Liver (tissue), 9 donors: ENCODE results near the gene HSD17B11. TPM values are rescaled to one million over a fixed set of nuclear protein-coding genes. Genes with fewer than 3 reads are reported as not detected.

Experiments
- DNase-seq: peaks from one replicate; pipeline ENCODE4 v3.0.0-alpha.2; 2017; ENCODE audit warnings: low spot score
- H3K27ac ChIP-seq, 2 donors: one replicate each; pipeline ENCODE4 v1.7.0; 2013; ENCODE audit warnings: inconsistent platforms in 2 of 2, low read length in 2 of 2, control low read depth in 1 of 2, low read depth in 1 of 2, mild to moderate bottlenecking in 1 of 2
- H3K27me3 ChIP-seq, 4 donors: one replicate each; pipeline versions ENCODE4 v1.6.1 to v1.7.0; 2013; ENCODE audit warnings: low read length in 3 of 4, inconsistent platforms in 1 of 4, mild to moderate bottlenecking in 1 of 4, moderate library complexity in 1 of 4; ENCODE audit not compliant: control insufficient read depth in 4 of 4, insufficient read depth in 4 of 4
- H3K36me3 ChIP-seq, 4 donors: one replicate each; pipeline versions ENCODE4 v1.6.1 to v1.7.0; 2013; ENCODE audit warnings: low read length in 3 of 4, mild to moderate bottlenecking in 3 of 4, low read depth in 1 of 4, moderate library complexity in 1 of 4; ENCODE audit not compliant: control insufficient read depth in 4 of 4, insufficient read depth in 3 of 4
- H3K4me1 ChIP-seq, 4 donors: one replicate each; pipeline versions ENCODE4 v1.6.1 to v1.7.0; 2013; ENCODE audit warnings: low read length in 3 of 4, mild to moderate bottlenecking in 3 of 4, moderate library complexity in 1 of 4; ENCODE audit not compliant: control insufficient read depth in 4 of 4, insufficient read depth in 4 of 4
- H3K4me3 ChIP-seq, 3 donors: one replicate each; pipeline versions ENCODE4 v1.6.1 to v1.7.0; 2013; ENCODE audit warnings: low read length in 3 of 3, control low read depth in 1 of 3, low read depth in 1 of 3, mild to moderate bottlenecking in 1 of 3
- H3K9ac ChIP-seq, 2 donors: one replicate each; pipeline ENCODE4 v1.7.0; 2013; ENCODE audit warnings: low read length in 2 of 2, mild to moderate bottlenecking in 2 of 2, moderate library complexity in 2 of 2, control low read depth in 1 of 2, low read depth in 1 of 2
- H3K9me3 ChIP-seq, 4 donors: one replicate each; pipeline versions ENCODE4 v1.6.1 to v1.7.0; 2013; ENCODE audit warnings: low read length in 3 of 4; ENCODE audit not compliant: control insufficient read depth in 4 of 4
- EGR1 ChIP-seq, 2 donors: IDR thresholded peaks; 2 replicates each; pipeline ENCODE4 v1.6.1; 2016 to 2018; ENCODE audit warnings: antibody characterized with exemption in 2 of 2, low read depth in 2 of 2
- FOXA1 ChIP-seq: IDR thresholded peaks from 2 replicates; pipeline ENCODE4 v1.6.1; 2016; ENCODE audit warnings: antibody characterized with exemption
- FOXA2 ChIP-seq: IDR thresholded peaks from 2 replicates; pipeline ENCODE4 v1.6.1; 2016; ENCODE audit warnings: antibody characterized with exemption
- GABPA ChIP-seq, 2 donors: IDR thresholded peaks in 1 of 2; conservative IDR thresholded peaks in 1 of 2; 2 replicates each; pipeline ENCODE4 v1.6.1; 2016; ENCODE audit warnings: antibody characterized with exemption in 2 of 2, mild to moderate bottlenecking in 1 of 2, moderate library complexity in 1 of 2
- HNF4G ChIP-seq: IDR thresholded peaks from 2 replicates; pipeline ENCODE4 v1.6.1; 2016; ENCODE audit warnings: antibody characterized with exemption
- JUND ChIP-seq, 2 donors: IDR thresholded peaks; 2 replicates each; pipeline ENCODE4 v1.6.1; 2016; ENCODE audit warnings: antibody characterized with exemption in 2 of 2
- NR2F2 ChIP-seq: IDR thresholded peaks from 2 replicates; pipeline ENCODE4 v1.6.1; 2016; ENCODE audit warnings: antibody characterized with exemption
- RAD21 ChIP-seq, 2 donors: IDR thresholded peaks; 2 replicates each; pipeline ENCODE4 v1.6.1; 2016; ENCODE audit warnings: antibody characterized with exemption in 2 of 2, mild to moderate bottlenecking in 2 of 2
- RXRA ChIP-seq, 2 donors: IDR thresholded peaks; 2 replicates each; pipeline ENCODE4 v1.6.1; 2017 to 2018; ENCODE audit warnings: antibody characterized with exemption in 2 of 2, mild to moderate bottlenecking in 1 of 2
- SP1 ChIP-seq: IDR thresholded peaks from 2 replicates; pipeline ENCODE4 v1.6.1; 2018; ENCODE audit warnings: antibody characterized with exemption, mild to moderate bottlenecking
- TAF1 ChIP-seq: conservative IDR thresholded peaks from 2 replicates; pipeline ENCODE4 v1.6.1; 2016; ENCODE audit warnings: antibody characterized with exemption, mild to moderate bottlenecking
- YY1 ChIP-seq: IDR thresholded peaks from 2 replicates; pipeline ENCODE4 v1.6.1; 2016; ENCODE audit warnings: antibody characterized with exemption, mild to moderate bottlenecking
- WGBS: extraction: QIAGEN DNeasy Blood & Tissue Kit; methylation state at CpG from one replicate; pipeline ENCODE4 v1.1.7; 2013; 5-methylcytosine and 5-hydroxymethylcytosine counted together
- polyA plus RNA-seq, 2 donors: library from polyadenylated mRNA; stranded (reverse) in 1 of 2; unstranded in 1 of 2; fragments of 200-250 nt in 1 of 2; fragments of >200 nt in 1 of 2; fragmentation: Nextera tagmentation in 1 of 2; extraction: Ambion mirVana in 1 of 2; gene quantifications; one replicate each; pipeline versions ENCODE4 v1.2.1 to v1.2.3, GENCODE V29; 2013 to 2015
- total RNA-seq, 2 donors: library from RNA; depleted of rRNA; stranded (reverse); fragments of >200 nt; gene quantifications; one replicate each; pipeline ENCODE4 v1.2.3, GENCODE V29; 2014
- TF ChIP-seq, protein P1 (sequence below): fragments of 150-350 bp; IDR thresholded peaks from 2 replicates; pipeline ENCODE4 v1.5.1; 2017; ENCODE audit warnings: improper control_type of control experiment, low read depth, low read length; ENCODE audit not compliant: missing input control
- TF ChIP-seq, protein P2 (sequence below): IDR thresholded peaks from 2 replicates; pipeline ENCODE4 v1.6.1; 2016; ENCODE audit warnings: antibody characterized with exemption
- TF ChIP-seq, protein P3 (sequence below): IDR thresholded peaks from 2 replicates; pipeline ENCODE4 v1.6.1; 2016; ENCODE audit warnings: antibody characterized with exemption
- TF ChIP-seq, protein P4 (sequence below): IDR thresholded peaks from 2 replicates; pipeline ENCODE4 v1.6.1; 2016; ENCODE audit warnings: antibody characterized with exemption
- donor health status: healthy.
- donor health status: healthy.
- donor health status: healthy.
- donor health status: healthy.
- donor health status: healthy.

Gene HSD17B11
- total and polyA plus RNA-seq, 4 donors: 94.8 to 133 (median 115) TPM

DNA sequence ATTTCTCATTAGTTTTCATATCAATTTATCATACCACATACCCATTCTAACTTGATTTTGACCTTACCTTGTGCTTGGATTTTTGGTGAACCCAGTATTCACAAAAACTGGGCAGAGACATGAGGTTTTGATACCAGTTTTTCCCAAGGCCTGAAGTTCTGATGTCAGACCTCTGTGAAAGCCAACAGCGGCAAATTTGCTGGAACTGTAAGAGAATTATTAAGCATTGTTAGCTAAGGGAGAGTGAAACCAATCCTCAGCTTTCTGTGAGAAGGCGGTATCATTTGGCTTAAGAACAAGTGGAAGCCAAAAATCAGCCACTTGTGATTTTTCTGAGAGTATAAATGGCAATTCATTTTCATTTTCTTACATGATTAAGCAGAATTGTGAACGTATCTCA is 77.2 kb downstream of the HSD17B11 start:
- H3K36me3 ChIP-seq: peaks cover 0 to 57% (median 26%) of the 10 kb centered on the region in 4 donors
- H3K9me3 ChIP-seq: no peaks in the 10 kb centered on the region
- no peak for DNase-seq
- TF ChIP-seq EGR1 (IDR thresholded peaks at IDR 0.05; ENCODE audit: low read depth in 2 of 2) (no peak), GABPA (IDR thresholded peaks at IDR 0.05 in 1 of 2, conservative IDR thresholded peaks at IDR 0.05 in 1 of 2) (no peak), NR2F2 (no peak), TAF1 (no peak), RXRA (IDR thresholded peaks at IDR 0.05) (no peak)
- TF ChIP-seq, protein P1, sequence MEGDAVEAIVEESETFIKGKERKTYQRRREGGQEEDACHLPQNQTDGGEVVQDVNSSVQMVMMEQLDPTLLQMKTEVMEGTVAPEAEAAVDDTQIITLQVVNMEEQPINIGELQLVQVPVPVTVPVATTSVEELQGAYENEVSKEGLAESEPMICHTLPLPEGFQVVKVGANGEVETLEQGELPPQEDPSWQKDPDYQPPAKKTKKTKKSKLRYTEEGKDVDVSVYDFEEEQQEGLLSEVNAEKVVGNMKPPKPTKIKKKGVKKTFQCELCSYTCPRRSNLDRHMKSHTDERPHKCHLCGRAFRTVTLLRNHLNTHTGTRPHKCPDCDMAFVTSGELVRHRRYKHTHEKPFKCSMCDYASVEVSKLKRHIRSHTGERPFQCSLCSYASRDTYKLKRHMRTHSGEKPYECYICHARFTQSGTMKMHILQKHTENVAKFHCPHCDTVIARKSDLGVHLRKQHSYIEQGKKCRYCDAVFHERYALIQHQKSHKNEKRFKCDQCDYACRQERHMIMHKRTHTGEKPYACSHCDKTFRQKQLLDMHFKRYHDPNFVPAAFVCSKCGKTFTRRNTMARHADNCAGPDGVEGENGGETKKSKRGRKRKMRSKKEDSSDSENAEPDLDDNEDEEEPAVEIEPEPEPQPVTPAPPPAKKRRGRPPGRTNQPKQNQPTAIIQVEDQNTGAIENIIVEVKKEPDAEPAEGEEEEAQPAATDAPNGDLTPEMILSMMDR: no peak
- H3K4me3 ChIP-seq: no peak overlapping the region
- H3K27ac ChIP-seq: peak overlapping the region in 1 of 2 donors; percentile 9
- H3K9ac ChIP-seq: no peak overlapping the region
- WGBS: 92% methylated on average over 3 of the region's 3 CpGs
- H3K4me1 ChIP-seq: peaks cover 0 to 3% (median 0%) of the 10 kb centered on the region in 4 donors
- no peaks in the 10 kb centered on the region for H3K27me3 ChIP-seq

- H3K9ac ChIP-seq: no peak overlapping the region
- H3K9me3 ChIP-seq: no peaks in the 10 kb centered on the region
- TF ChIP-seq JUND (IDR thresholded peaks at IDR 0.05) (no peak), HNF4G (no peak), TAF1 (no peak), YY1 (no peak), FOXA2 (no peak), SP1 (no peak)
- TF ChIP-seq, protein P2, sequence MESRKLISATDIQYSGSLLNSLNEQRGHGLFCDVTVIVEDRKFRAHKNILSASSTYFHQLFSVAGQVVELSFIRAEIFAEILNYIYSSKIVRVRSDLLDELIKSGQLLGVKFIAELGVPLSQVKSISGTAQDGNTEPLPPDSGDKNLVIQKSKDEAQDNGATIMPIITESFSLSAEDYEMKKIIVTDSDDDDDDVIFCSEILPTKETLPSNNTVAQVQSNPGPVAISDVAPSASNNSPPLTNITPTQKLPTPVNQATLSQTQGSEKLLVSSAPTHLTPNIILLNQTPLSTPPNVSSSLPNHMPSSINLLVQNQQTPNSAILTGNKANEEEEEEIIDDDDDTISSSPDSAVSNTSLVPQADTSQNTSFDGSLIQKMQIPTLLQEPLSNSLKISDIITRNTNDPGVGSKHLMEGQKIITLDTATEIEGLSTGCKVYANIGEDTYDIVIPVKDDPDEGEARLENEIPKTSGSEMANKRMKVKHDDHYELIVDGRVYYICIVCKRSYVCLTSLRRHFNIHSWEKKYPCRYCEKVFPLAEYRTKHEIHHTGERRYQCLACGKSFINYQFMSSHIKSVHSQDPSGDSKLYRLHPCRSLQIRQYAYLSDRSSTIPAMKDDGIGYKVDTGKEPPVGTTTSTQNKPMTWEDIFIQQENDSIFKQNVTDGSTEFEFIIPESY: no peak
- no peaks in the 10 kb centered on the region for H3K27me3 ChIP-seq
- 70% methylated on average over 3 of the region's 3 CpGs for WGBS
- peaks cover 0 to 63% (median 32%) of the 10 kb centered on the region in 4 donors for H3K36me3 ChIP-seq
- no peaks in the 10 kb centered on the region for H3K4me1 ChIP-seq
- H3K27ac ChIP-seq: no peak overlapping the region
- DNase-seq: no peak
- no peak overlapping the region for H3K4me3 ChIP-seq
Measured at GRCh38 chr4:87311684-87312083, 79.3 kb downstream of the HSD17B11 start.

DNA sequence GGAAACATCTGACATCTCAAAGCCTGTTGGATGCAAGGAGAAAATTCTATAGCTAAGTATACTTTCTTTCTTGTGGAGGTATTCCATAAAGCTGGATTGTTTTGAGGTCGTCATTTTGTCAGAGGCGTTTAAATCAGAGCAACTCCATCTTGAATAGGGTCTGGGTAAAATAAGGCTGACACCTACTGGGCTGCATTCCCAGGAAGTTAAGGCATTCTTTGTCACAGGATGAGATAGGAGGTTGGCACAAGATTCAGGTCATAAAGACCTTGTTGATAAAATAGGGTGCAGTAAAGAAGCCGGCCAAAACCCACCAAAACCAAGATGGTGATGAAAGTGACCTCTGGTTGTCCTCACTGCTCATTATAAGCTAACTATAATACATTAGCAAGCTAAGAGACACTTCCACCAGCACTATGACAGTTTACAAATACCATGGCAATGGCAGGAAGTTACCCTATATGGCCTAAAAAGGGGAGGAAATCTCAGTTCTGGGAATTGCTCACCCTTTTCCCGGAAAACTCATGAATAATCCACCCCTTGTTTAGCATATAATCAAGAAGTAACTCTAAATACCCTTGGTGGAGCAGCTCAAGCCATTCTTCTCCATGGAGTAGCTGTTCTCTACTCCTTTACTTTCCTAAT is 80.2 kb downstream of the HSD17B11 start:
- 83% methylated on average over 4 of the region's 4 CpGs for WGBS
- H3K4me3 ChIP-seq: no peak overlapping the region
- H3K4me1 ChIP-seq: no peaks in the 10 kb centered on the region
- no peak overlapping the region for H3K9ac ChIP-seq
- peaks cover 0 to 64% (median 34%) of the 10 kb centered on the region in 4 donors for H3K36me3 ChIP-seq
- no peak overlapping the region for H3K27ac ChIP-seq
- H3K27me3 ChIP-seq: no peaks in the 10 kb centered on the region
- TF ChIP-seq FOXA1: no peak
- TF ChIP-seq, protein P3, sequence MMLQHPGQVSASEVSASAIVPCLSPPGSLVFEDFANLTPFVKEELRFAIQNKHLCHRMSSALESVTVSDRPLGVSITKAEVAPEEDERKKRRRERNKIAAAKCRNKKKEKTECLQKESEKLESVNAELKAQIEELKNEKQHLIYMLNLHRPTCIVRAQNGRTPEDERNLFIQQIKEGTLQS: no peak
- TF ChIP-seq, protein P2: no peak
- TF ChIP-seq RAD21 (IDR thresholded peaks at IDR 0.05): no peak
- no peak for TF ChIP-seq SP1
- no peak for TF ChIP-seq TAF1
- TF ChIP-seq, protein P1: no peak
- TF ChIP-seq JUND (IDR thresholded peaks at IDR 0.05): no peak
- TF ChIP-seq, protein P4, sequence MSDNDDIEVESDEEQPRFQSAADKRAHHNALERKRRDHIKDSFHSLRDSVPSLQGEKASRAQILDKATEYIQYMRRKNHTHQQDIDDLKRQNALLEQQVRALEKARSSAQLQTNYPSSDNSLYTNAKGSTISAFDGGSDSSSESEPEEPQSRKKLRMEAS: no peak
- no peak for DNase-seq
- H3K9me3 ChIP-seq: no peaks in the 10 kb centered on the region
